HG02840 (cell line): Measurements from ENCODE around the gene TMEM53.

Source experiments
- ATAC-seq: cut with Tn5 transposase; IDR thresholded peaks from one replicate; pipeline ENCODE4 v1.9.1; 2021; ENCODE audit warnings: mild to moderate bottlenecking, moderate library complexity, moderate number of reproducible peaks; ENCODE audit not compliant: unreplicated experiment, low FRiP score

Gene TMEM53

DNA sequence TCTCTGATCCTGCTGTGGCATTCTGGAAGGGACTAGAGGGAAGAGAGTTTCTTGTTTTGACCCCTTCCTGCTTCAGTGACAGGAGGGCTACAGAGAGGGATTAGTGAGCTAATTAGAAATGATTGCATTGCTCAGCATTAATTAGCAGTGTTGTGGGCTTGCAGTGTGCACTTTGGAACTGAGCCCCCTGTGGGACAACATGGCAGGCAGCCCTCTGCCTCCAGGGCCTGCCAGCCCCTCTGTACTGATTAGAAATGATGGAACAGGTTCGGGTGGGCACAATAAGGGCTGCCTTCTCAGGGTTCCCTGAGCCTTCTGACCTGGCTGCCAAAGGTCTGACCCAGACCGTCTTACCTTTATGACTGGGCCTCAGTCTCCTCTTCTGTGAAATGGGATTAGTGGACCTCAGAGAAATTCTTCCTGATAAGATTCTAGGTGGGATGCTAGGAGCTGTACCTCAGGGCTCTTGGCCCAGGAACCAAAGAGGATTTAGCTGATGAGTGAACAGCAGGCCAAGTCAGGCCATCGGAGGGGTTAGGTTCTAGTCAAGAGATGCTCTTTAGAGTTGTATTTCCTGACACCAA lies 39.6 kb downstream of the TMEM53 start:
- ATAC-seq, result no peak

GRCh38 chr1:44632598-44632997 lies 41.7 kb downstream of the TMEM53 start:
- ATAC-seq, result no peak

DNA sequence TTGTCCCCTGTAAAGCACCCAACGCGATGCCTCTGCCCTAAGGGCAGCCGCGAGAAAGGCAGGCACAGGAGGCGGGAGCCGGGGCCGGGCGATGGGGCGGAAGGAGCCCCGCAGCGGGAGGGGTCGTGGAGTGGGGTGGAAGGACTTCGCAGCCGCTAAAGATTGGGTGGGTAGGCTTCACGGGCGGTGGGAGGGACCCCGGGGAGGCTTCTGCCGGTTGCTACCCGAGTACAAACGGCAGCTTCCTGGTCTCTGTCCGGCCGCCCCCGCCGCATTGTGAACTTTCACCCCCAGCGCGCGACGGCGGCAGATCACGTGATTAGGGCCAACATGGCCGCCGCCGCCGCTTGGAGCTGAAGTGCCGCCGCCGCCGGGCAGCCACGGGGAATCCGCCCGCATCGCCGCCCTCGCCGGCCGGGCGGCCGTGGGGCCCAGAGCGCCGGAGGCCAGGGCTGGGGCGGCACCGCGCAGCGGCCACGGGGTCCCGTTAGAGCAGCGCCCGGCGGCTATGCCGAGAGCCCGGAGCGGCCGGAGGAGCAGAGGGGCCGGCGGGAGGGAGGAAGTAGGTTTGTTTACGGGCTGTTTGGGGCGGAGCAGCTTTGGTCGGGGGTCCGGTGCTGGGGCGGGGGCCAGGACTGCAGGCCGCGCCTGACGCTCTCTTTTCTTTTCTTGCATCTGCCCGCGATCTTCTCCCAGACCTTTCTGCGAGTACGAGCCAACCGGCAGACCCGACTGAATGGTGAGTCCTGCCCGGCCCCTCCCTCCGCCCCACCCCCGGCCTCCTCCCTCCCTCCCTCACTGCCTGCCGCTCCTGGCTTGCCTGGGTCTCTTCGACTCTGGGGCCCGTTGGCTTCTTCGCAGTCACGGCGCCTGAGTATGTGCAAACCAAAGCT lies 42.4 kb downstream of the TMEM53 start:
- peak; percentile 60 for ATAC-seq

- peak; percentile 4 for ATAC-seq
Observed at GRCh38 chr1:44631333-44631646, 43.0 kb downstream of the TMEM53 start.

GRCh38 chr1:44630116-44630515 lies 44.2 kb downstream of the TMEM53 start:
- no peak for ATAC-seq

GRCh38 chr1:44628962-44629756 lies 45.1 kb downstream of the TMEM53 start:
- no peak for ATAC-seq

GRCh38 chr1:44625348-44625747 lies 48.9 kb downstream of the TMEM53 start:
- no peak for ATAC-seq

GRCh38 chr1:44624268-44624901 lies 49.9 kb downstream of the TMEM53 start:
- ATAC-seq, result no peak

- ATAC-seq, result no peak
Observed at GRCh38 chr1:44621841-44622286, 52.4 kb downstream of the TMEM53 start.

- no peak for ATAC-seq
Observed at GRCh38 chr1:44620072-44620471, 54.2 kb downstream of the TMEM53 start.

DNA sequence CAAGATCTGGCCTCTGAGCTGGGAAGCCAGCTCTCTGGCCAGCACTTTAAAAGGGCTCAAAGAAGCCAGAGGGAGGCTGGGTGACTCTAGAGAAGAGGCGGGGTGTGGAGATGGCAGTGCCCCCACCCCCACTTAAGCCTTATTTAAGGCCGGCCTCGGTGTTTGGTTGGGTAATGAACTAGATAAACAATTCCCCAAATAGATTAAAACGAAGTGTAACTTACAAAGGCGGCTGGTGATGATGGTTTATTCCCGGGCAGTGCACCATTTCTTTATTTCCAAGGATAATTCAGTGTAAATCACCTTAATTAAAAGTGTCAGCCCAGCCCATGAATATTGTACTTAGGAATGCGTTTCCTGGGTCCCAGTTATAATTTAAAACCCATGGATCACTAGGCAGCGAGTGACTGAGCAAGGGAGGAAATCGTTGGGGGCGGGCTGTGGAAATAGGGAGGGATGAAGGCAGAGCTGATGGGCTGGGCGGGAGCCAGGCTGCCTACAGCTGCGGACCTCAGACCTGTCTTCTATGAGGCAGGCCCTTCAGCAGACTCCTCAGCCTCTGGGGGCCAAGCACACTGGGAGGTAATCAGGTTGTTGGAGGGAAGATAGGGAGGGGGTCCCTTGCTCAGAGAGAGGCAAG lies 54.9 kb downstream of the TMEM53 start:
- no peak for ATAC-seq

DNA sequence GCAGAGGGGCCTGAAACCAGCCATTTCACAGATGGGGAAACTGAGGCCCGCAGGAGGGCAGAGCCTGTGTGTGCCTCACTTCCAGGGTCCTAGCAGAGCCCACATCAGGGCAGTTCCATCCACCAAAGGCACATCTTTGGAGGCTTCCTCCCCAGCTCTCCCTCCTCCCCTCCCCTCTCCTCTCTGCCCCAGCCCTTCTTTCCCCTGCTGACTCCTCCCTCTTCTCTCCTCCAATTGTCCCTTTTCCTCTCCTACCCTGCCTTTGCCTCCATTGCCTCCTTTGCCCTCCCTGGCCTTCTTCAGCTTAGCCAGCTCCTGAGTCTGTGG lies 56.6 kb downstream of the TMEM53 start:
- ATAC-seq, result no peak

- no peak for ATAC-seq
Observed at GRCh38 chr1:44616991-44617702, 57.1 kb downstream of the TMEM53 start.

DNA sequence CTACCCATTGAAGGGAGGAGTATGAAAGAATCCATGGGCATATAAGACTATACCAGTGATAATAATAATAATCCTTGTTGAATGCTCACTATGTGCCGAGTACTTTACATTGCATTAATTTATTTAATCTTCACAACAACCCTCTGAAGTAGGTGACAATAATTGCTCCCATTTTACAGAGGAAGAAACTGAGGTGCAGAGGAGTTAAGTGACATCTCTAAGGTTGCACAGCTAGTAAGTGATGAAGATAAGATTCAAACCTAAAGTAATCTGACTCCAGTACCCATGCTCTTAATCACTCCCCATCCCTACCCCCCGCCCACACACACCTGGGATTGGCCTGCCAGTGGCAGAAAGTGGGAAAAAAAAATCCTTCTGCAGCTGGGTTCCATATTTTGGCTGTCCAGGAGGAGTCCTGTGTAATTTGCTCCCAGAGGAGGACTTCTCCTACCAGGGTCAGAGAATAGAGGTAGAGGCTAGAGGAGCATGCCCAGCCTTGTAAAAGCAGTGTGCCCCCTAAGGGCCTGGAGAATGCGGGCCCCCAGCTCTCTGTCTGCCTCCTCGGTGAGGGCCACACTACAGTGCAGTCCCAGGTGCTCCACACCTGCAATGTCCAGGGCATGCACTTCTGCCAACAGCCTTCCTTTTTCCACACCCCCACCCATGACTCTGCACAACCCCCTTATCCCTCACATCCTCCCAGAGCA lies 57.8 kb downstream of the TMEM53 start:
- no peak for ATAC-seq

GRCh38 chr1:44613941-44614340 lies 60.3 kb downstream of the TMEM53 start:
- ATAC-seq, result no peak

DNA sequence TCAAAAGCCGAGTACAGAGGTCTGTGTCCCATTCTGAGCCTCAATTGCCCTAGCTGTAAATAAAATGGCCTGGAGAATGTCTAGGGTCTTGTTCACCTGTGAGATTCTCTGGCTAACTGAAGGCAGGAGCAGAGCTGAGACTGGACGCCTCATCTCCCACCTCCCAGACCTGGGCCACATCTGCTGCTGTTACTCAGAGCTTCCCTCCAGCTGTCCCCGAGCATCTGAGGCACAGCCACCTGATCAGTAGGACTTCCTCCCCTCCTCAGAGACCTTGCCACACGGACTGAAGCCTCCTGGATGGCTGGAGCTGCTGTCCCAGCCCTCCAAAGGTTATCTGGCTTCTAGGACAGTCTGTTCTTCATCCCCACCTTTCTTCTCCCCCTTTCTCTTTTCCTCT lies 62.4 kb downstream of the TMEM53 start:
- ATAC-seq, result no peak

DNA sequence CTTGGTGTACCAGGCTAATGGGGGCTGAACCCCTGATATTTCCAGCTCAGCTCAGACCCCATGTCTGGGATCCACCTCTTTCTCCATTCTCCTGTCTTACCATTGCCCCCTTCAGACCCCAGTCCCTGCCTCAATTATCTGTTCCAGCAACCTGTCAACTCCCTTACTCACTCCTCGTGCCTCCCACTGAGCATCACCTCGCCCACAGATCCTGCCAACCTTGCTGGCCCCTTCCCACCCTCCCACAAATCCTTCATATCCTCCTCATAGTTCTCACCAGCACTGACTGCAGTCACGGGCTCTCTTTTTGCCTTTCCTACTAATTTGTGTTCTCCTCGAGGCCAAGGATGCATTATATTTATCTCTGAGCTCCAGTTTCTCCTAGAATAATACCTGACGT lies 62.9 kb downstream of the TMEM53 start:
- ATAC-seq, result no peak

GRCh38 chr1:44610527-44611148 lies 63.6 kb downstream of the TMEM53 start:
- ATAC-seq, result no peak
